Measurements from ENCODE around the gene PDIK1L. TPM values are rescaled to one million over a fixed set of nuclear protein-coding genes. Genes with fewer than 3 reads are reported as not detected.

Gene PDIK1L
- polyA plus RNA-seq, 3 donors from 2014 or later = 0.89 to 3.3 (median 2.3) TPM

DNA sequence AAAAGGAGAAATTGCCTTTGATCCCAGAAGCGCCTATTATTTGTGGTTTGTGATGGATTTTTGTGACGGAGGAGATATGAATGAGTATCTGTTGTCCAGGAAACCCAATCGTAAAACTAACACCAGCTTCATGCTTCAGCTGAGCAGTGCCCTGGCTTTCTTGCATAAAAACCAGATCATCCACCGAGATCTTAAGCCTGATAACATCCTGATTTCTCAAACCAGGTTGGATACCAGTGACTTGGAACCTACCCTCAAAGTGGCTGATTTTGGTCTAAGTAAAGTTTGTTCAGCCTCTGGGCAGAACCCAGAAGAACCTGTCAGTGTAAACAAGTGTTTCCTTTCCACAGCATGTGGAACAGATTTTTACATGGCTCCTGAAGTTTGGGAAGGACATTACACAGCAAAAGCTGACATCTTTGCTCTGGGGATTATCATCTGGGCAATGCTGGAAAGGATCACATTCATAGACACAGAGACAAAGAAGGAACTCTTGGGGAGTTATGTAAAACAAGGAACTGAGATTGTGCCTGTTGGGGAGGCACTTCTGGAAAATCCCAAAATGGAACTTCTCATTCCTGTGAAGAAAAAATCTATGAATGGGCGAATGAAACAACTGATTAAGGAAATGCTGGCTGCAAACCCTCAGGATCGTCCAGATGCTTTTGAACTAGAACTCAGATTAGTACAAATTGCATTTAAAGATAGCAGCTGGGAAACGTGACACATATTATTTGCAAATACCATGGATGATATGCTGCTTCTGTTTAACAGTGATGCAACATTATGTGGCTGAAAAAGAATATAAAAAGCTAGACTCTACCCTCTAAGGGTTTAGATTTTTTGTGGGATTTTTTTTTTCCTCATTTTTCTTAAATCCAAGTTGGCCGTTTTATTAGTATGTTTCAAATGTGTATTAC is 10.5 kb downstream of the PDIK1L start:
- peaks cover 30 to 38% (median 36%) of the 10 kb centered on the region in 3 donors for H3K36me3 Mint-ChIP-seq
- DNase-seq = no peak
- H3K4me3 Mint-ChIP-seq = no peak overlapping the region
- H3K27ac Mint-ChIP-seq = no peak overlapping the region
- peaks cover 14 to 17% of the 10 kb centered on the region in 2 donors for H3K4me1 Mint-ChIP-seq
- peaks cover 3 to 11% (median 4%) of the 10 kb centered on the region in 3 donors for H3K27me3 Mint-ChIP-seq (ENCODE audit: low read depth in 3 of 3)
- H3K9me3 Mint-ChIP-seq = no peaks in the 10 kb centered on the region

DNA sequence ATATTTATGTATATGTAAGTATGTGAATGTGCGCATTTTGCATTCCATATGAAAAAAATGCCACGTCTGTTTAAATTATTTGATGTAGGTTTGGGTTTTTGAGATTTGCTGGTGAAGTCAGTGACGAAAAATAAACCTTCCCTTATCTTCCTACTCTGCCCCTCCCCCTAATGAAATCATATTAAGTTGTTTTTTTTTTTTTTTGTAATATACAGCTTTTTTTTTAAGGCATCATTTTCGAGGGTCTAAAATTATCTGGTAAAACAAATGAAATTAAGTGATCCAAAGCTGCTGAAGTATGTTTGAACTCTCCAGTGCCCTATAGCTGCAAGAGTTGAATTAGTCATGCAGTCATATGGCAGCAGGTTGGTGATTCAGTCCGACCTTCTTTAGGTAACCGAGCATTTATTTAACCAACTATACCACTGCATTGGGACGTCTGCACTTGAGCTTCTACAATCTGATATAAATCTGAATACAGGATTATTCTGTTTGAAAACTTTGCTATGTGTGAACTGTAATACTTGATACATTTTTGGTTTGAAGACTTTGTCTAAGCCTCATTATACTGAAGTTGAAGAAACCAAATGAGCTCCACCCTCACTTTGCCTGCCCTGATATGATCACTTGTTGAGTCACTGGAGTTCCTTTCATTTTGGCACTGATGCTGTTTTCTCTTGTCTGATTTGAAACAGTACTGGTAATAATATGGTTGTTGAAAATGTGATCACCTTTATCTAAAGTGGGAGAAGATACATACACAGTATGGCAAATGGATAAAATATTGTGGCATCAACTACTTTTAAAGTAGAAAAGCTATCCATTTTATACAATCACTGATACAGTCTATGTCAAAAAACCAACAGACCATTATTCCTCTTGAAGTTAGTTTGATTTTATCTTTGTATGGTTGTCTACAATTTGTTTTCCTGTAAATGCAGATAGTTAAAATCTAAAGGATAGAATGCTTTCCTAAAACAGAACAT is 11.7 kb downstream of the PDIK1L start:
- H3K4me1 Mint-ChIP-seq = peaks cover 24 to 27% of the 10 kb centered on the region in 2 donors
- no peak overlapping the region for H3K27ac Mint-ChIP-seq
- no peaks in the 10 kb centered on the region for H3K9me3 Mint-ChIP-seq
- no peak for DNase-seq
- no peak overlapping the region for H3K4me3 Mint-ChIP-seq
- peaks cover 23 to 30% (median 27%) of the 10 kb centered on the region in 3 donors for H3K36me3 Mint-ChIP-seq
- H3K27me3 Mint-ChIP-seq (ENCODE audit: low read depth in 3 of 3) = peaks cover 4 to 15% (median 14%) of the 10 kb centered on the region in 3 donors

DNA sequence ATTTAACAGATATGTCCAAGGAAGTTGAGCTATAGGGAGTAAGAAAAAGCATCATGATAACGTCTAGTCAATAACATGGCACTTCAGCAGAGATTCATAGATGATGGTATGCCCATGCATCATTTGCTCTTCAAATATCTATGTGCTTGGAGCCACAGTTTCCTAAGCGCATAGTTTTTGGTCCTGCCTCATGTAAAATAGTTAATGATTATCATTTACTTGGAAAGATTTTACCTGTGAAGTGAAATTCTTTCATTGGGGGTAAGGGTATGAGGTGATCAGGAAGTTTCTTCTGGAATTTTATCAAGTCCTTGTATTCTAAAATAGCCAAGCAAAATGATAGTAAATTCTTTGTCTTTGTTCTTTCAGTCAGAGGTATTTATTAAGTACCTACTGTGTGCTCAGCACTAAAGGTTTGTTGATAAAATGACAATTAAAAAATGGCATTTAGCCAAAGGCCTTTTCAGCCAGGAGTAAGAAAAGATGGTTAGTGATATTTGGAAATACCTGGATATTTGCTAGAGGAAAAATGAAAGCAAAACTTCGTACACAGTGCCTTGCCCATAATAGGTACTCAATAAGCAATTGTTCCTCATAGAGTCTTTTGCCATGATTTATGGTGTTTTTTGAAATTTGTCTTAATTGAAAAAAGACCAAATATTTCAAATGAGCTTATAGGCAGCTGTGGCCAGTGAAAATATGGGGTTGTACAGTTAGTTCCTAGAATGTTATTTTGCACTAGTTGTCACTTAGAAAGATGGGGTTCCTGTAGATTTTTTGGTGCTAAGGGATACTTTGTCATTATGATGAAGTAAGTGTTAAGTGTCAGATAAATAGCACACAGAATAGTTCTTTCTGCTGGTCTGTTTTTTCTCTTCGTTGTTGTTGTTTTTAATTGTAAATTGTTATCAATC is 13.1 kb downstream of the PDIK1L start:
- H3K4me1 Mint-ChIP-seq = peaks cover 26 to 27% of the 10 kb centered on the region in 2 donors
- DNase-seq = no peak
- H3K9me3 Mint-ChIP-seq = no peaks in the 10 kb centered on the region
- H3K4me3 Mint-ChIP-seq = no peak overlapping the region
- H3K36me3 Mint-ChIP-seq = peaks cover 21 to 23% (median 22%) of the 10 kb centered on the region in 3 donors
- no peak overlapping the region for H3K27ac Mint-ChIP-seq
- H3K27me3 Mint-ChIP-seq (ENCODE audit: low read depth in 3 of 3) = peaks cover 4 to 22% (median 16%) of the 10 kb centered on the region in 3 donors

DNA sequence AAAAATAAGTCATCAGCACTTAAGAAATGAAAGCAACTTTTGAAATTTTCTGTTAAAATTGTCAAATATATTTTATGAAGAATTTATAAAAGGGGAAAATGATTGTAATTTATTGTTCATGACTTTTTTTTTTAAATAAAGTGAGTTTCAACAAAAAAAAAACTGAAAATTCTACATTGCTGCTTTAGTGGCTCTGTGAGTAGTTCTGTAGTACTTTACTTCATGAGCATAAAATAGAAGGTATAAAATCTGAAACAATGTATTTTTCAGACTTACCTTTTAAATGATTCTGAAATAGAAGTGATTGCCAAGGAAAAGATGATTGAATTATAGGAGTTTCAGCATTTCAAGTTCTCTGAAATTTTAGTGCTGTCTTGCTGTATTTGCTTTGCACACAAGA is 13.8 kb downstream of the PDIK1L start:
- no peaks in the 10 kb centered on the region for H3K9me3 Mint-ChIP-seq
- no peak for DNase-seq
- H3K4me3 Mint-ChIP-seq = no peak overlapping the region
- H3K4me1 Mint-ChIP-seq = peaks cover 26 to 27% of the 10 kb centered on the region in 2 donors
- peaks cover 4 to 24% (median 21%) of the 10 kb centered on the region in 3 donors for H3K27me3 Mint-ChIP-seq (ENCODE audit: low read depth in 3 of 3)
- peak overlapping the region in 1 of 6 donors; percentile 81 for H3K27ac Mint-ChIP-seq
- peaks cover 15 to 23% (median 21%) of the 10 kb centered on the region in 3 donors for H3K36me3 Mint-ChIP-seq

DNA sequence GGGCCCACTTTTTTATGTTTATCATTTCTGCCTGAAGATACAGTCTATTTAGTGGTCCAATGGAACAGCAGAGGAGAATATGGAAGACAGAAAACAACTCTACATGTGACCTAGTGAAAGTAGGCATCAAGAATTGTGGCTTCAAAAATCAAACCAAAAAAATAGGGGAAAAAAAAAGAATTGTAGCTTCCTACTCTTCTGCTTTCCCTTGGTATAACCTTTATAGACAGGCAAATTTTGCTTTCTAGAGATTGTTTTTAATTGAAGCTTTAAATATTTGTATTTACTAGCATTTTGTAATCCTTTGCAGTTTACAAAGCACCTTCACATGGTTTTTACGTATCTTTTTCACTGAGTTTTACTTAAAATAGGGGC is 14.3 kb downstream of the PDIK1L start:
- no peak for DNase-seq
- Mint-ChIP-seq H3K4me3 (peak overlapping the region; percentile 1 to 76 (median 58)), H3K27ac (peak overlapping the region in 5 of 6 donors; percentile 75 to 90 (median 87)), H3K36me3 (peaks cover 15 to 23% (median 21%) of the 10 kb centered on the region in 3 donors), H3K27me3 (ENCODE audit: low read depth in 3 of 3) (peaks cover 4 to 25% (median 24%) of the 10 kb centered on the region in 3 donors), H3K9me3 (no peaks in the 10 kb centered on the region), H3K4me1 (peaks cover 26 to 27% of the 10 kb centered on the region in 2 donors)

DNA sequence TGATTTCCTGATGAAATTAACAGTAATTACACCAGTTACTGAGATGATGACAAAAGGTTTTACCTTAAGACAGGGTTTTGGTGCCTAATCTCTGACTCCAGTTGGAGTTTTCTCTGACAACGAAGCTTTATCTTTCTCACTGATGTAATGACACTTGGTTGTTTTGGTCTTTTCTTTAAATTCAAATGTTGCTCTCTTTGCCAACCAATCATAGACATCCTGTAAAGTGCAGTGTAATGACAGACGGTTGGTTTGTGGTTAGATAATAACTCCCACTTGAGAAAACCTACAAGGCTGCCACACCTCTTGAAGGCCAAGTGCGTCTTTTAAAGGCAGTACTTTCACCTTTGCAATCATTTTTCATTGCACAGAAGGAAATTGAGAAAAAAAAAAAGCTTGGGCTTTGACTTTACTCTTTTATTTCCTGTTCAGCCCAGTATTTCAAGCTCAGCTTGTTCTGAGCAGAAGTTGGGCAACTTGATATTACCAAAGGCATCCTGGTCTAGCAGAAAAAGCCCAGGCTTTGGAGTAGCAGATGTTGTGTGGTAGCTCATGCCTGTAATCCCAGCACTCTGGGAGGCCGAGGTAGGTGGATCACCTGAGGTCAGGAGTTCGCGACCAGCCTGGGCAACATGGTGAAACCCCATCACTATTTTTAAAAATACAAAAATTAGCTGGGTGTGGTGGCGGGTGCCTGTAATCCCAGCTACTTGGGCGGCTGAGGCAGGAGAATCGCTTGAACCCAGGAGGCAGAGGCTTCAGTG is 14.9 kb downstream of the PDIK1L start:
- Mint-ChIP-seq H3K27me3 (ENCODE audit: low read depth in 3 of 3) (peaks cover 4 to 30% (median 24%) of the 10 kb centered on the region in 3 donors), H3K4me1 (peaks cover 26 to 27% of the 10 kb centered on the region in 2 donors), H3K27ac (peak overlapping the region; percentile 39 to 90 (median 84)), H3K36me3 (peaks cover 15 to 23% (median 21%) of the 10 kb centered on the region in 3 donors), H3K4me3 (peak overlapping the region; percentile 27 to 76 (median 58)), H3K9me3 (no peaks in the 10 kb centered on the region)
- DNase-seq = peak; percentile 84 to 87 (median 85)

DNA sequence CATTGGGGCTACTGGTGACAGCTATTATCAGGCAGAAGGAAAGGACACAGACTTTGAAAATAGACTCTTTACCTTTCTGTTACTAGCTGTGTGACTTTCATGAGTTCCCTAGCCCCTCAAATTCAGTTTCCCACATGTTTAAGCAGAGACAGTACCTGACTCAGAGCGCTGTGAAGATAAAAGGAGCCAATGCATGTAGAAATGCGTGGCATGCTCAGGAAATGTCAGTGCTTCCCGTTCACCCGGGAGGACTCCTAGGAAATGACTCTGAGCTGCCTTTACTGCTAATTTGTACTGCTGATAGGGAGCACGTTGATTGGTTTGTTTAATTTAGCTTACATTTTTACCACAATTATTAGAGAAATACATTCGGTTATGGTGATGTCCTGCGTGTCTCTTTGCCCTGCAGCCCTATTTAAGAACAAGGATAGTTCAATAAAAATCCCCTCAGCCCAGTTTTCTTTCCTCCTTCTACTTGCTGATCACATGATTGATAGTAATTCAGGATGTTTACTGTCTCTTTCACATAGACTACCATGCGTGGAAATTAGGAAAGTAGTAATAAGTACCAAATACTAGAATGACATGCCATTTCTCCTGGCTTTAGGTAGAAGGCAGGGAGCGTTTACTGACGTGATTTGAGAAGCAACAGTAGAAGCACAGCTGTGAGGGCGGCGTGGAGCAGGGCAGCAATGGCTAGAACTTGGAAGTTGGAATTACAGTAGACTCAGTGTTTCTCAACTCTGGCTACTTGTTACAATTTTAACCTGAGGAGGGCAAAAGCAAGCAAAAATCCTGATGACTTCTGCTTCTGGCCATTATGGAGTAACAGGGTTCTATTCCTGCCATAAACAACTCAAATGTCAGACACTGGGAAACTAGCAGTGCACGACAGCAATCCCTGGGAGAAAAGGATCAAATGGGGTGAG is 15.9 kb downstream of the PDIK1L start:
- Mint-ChIP-seq H3K36me3 (peaks cover 7 to 14% (median 13%) of the 10 kb centered on the region in 3 donors), H3K27me3 (ENCODE audit: low read depth in 3 of 3) (peaks cover 4 to 36% (median 24%) of the 10 kb centered on the region in 3 donors), H3K27ac (peak overlapping the region in 1 of 6 donors; percentile 9), H3K4me3 (peak overlapping the region in 2 of 5 donors; percentile 28 to 51), H3K9me3 (no peaks in the 10 kb centered on the region), H3K4me1 (peaks cover 26 to 27% of the 10 kb centered on the region in 2 donors)
- DNase-seq = no peak

DNA sequence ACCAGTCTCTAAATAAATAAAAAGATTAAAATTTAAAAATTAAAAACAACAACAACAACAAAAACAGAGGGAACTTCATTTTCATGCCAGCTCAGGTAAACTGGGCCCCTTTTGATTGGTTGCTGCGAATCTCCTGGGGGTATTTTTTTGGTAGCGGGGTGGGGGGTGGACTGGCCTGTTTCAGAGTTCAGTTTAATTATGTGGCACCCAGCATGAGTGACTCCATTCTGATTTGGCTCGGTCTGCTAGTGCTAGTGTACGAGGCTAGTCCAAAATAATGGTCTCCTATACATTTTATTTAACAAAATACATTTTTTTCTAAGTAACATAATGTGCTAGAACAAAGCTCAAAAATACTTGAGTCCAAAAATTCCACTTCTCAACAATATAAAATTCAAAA is 18.2 kb downstream of the PDIK1L start:
- Mint-ChIP-seq H3K4me3 (no peak overlapping the region), H3K27me3 (ENCODE audit: low read depth in 3 of 3) (peaks cover 3 to 36% (median 24%) of the 10 kb centered on the region in 3 donors), H3K27ac (no peak overlapping the region), H3K4me1 (peaks cover 26 to 27% of the 10 kb centered on the region in 2 donors), H3K36me3 (peaks cover 0 to 6% (median 2%) of the 10 kb centered on the region in 3 donors), H3K9me3 (no peaks in the 10 kb centered on the region)
- no peak for DNase-seq

DNA sequence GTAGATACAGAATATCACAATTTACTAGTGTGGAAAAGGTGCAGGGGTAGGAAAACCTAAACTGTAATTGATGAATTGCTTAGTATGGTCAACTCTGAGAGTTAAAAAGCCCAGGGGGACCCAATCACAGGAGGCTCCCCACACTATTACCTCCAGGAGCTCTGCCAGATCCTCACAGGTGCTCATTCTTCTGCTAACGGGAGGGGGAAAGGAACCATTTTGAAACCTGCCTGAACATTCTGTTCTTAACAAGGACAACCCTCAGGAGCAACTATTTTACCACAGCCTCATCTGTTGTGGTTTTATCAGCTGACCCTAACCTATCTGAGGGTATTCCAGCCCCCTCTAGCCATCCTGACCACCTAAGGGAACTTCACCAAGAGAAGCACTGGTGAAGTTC is 19.1 kb downstream of the PDIK1L start:
- no peak for DNase-seq
- Mint-ChIP-seq H3K27me3 (ENCODE audit: low read depth in 3 of 3) (peaks cover 0 to 36% (median 24%) of the 10 kb centered on the region in 3 donors), H3K4me3 (no peak overlapping the region), H3K4me1 (peaks cover 24 to 26% of the 10 kb centered on the region in 2 donors), H3K27ac (no peak overlapping the region), H3K36me3 (peaks cover 0 to 3% (median 0%) of the 10 kb centered on the region in 3 donors), H3K9me3 (no peaks in the 10 kb centered on the region)

DNA sequence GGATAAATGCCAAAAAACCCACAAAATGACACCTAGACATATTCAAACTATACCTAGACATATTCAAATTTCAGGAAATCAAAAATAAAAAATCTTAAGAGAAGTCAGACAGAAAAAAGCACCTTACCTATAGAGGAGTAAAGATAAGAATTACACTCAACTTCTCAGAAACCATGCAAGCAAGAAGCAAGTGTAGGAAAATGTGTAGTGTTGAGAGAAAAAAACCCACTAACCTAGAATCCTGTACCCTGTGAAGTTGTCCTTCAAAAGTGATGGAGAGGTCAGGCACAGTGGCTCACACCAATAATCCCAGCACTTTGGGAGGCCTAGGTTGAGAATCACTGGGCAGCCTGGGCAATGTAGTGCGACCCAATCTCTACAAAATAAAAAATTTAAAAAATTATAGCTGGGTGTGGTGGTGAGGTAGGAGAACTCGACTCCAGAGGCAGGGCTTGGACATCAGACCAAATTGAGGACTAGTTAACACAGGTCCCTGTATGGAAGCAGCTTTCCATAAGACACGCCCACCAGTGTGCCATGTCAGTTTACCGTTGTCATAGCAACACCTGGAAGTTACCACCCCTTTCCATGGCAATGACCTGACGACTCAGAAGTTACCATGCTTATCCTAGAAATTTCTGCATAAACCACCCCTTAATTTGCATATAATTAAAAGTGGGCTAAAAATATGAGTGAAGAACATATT is 20.7 kb downstream of the PDIK1L start:
- no peak for DNase-seq
- Mint-ChIP-seq H3K4me3 (no peak overlapping the region), H3K27ac (no peak overlapping the region), H3K27me3 (ENCODE audit: low read depth in 3 of 3) (peaks cover 0 to 32% (median 13%) of the 10 kb centered on the region in 3 donors), H3K36me3 (peaks cover 0 to 3% (median 0%) of the 10 kb centered on the region in 3 donors), H3K9me3 (no peaks in the 10 kb centered on the region), H3K4me1 (peaks cover 8 to 11% of the 10 kb centered on the region in 2 donors)

DNA sequence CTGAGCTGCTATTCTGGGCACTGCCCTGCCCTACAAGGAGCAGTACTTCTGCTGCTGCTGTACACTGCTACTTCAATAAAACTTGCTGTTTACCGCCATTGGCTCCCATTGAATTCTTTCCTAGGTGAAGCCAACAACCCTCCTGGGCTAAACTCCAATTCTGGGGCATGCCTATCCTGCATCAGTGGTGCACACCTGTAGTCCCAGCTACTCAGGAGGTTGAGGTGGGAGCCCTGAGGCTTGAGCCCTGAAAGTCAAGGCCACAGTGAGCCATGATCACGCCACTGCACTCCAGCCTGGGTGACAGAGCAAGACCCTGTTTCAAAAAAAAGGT is 21.2 kb downstream of the PDIK1L start:
- Mint-ChIP-seq H3K27me3 (ENCODE audit: low read depth in 3 of 3) (peaks cover 0 to 27% (median 8%) of the 10 kb centered on the region in 3 donors), H3K9me3 (no peaks in the 10 kb centered on the region), H3K36me3 (peaks cover 0 to 3% (median 0%) of the 10 kb centered on the region in 3 donors), H3K27ac (no peak overlapping the region), H3K4me1 (peaks cover 3 to 5% of the 10 kb centered on the region in 2 donors), H3K4me3 (no peak overlapping the region)
- DNase-seq = no peak

Data from immature natural killer cell (primary cell).